ENCODE results near the gene GRB10.

GRCh38 chr7:50684713-50685075, 98.0 kb downstream of the GRB10 start:
- TF ChIP-seq, protein P1, sequence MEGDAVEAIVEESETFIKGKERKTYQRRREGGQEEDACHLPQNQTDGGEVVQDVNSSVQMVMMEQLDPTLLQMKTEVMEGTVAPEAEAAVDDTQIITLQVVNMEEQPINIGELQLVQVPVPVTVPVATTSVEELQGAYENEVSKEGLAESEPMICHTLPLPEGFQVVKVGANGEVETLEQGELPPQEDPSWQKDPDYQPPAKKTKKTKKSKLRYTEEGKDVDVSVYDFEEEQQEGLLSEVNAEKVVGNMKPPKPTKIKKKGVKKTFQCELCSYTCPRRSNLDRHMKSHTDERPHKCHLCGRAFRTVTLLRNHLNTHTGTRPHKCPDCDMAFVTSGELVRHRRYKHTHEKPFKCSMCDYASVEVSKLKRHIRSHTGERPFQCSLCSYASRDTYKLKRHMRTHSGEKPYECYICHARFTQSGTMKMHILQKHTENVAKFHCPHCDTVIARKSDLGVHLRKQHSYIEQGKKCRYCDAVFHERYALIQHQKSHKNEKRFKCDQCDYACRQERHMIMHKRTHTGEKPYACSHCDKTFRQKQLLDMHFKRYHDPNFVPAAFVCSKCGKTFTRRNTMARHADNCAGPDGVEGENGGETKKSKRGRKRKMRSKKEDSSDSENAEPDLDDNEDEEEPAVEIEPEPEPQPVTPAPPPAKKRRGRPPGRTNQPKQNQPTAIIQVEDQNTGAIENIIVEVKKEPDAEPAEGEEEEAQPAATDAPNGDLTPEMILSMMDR (IDR thresholded peaks at IDR 0.05) = no peak
- TF ChIP-seq POLR2A (IDR thresholded peaks at IDR 0.05) (no peak), POLR2AphosphoS5 (IDR thresholded peaks at IDR 0.05) (no peak)

All from breast epithelium (tissue), 3 donors.